ENCODE measurements around the gene DGKH.

DGKH gene

GRCh38 chr13:42174344-42175162, 126.1 kb downstream of the DGKH start:
- no peaks in the 10 kb centered on the region for H3F3A ChIP-seq (ENCODE audit: control insufficient read depth, insufficient read depth)
- no peak for TF ChIP-seq CTCF (IDR thresholded peaks at IDR 0.05; ENCODE audit: low read depth, low read length, poor library complexity, severe bottlenecking)
- TF ChIP-seq EZH2phosphoT487 (IDR thresholded peaks at IDR 0.05; ENCODE audit: borderline replicate concordance, low read length), result no peak
- H3K36me3 ChIP-seq (ENCODE audit: control insufficient read depth, low read length), result peaks cover 19% of the 10 kb centered on the region
- H3K79me2 ChIP-seq (ENCODE audit: control insufficient read depth, low read length), result no peaks in the 10 kb centered on the region
- no peaks in the 10 kb centered on the region for H3K9me3 ChIP-seq (ENCODE audit: control insufficient read depth, insufficient read depth, low read length)
- no peaks in the 10 kb centered on the region for H3K9me2 ChIP-seq (replicated peaks; ENCODE audit: control insufficient read depth, low read length)
- no peak overlapping the region for H3K4me2 ChIP-seq (ENCODE audit: low read length)
- no peak overlapping the region for H3K27ac ChIP-seq (ENCODE audit: low read depth, low read length)
- H3K27me3 ChIP-seq (ENCODE audit: control insufficient read depth, low read length), result no peaks in the 10 kb centered on the region
- H3K4me1 ChIP-seq (ENCODE audit: control insufficient read depth, low read length), result no peaks in the 10 kb centered on the region
- no peak overlapping the region for H3K4me3 ChIP-seq (ENCODE audit: low read length)
- H4K20me1 ChIP-seq (ENCODE audit: control insufficient read depth, insufficient read depth, low read depth, low read length), result no peaks in the 10 kb centered on the region

DNA sequence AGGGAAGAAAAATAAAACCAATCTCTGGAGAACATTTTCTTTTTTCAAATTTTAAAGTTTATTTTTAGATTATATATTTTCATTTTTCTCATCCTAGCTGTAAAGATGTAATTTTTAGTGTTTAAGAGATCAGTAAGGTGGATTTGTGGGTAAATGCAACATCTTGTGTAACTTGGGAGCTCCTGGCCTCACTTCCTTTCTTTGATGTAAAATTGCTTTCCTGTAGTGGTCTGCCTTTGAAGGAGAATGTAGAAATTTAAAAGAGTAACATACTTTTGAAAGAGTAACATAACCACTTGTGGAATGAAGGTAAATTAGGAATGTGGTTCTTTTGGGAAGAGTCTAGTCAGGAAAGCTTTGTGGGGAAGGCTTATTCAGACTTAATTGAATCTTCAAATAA, 127.8 kb downstream of the DGKH start:
- H3K4me2 ChIP-seq (ENCODE audit: low read length), result no peak overlapping the region
- H3K9me2 ChIP-seq (replicated peaks; ENCODE audit: control insufficient read depth, low read length), result no peaks in the 10 kb centered on the region
- H3K4me1 ChIP-seq (ENCODE audit: control insufficient read depth, low read length), result no peaks in the 10 kb centered on the region
- no peaks in the 10 kb centered on the region for H3K79me2 ChIP-seq (ENCODE audit: control insufficient read depth, low read length)
- H3K4me3 ChIP-seq (ENCODE audit: low read length), result no peak overlapping the region
- H3K27ac ChIP-seq (ENCODE audit: low read depth, low read length), result no peak overlapping the region
- TF ChIP-seq CTCF (IDR thresholded peaks at IDR 0.05; ENCODE audit: low read depth, low read length, poor library complexity, severe bottlenecking) (no peak), EZH2phosphoT487 (IDR thresholded peaks at IDR 0.05; ENCODE audit: borderline replicate concordance, low read length) (no peak)
- no peaks in the 10 kb centered on the region for H4K20me1 ChIP-seq (ENCODE audit: control insufficient read depth, insufficient read depth, low read depth, low read length)
- no peaks in the 10 kb centered on the region for H3K9me3 ChIP-seq (ENCODE audit: control insufficient read depth, insufficient read depth, low read length)
- H3F3A ChIP-seq (ENCODE audit: control insufficient read depth, insufficient read depth), result no peaks in the 10 kb centered on the region
- peaks cover 18% of the 10 kb centered on the region for H3K36me3 ChIP-seq (ENCODE audit: control insufficient read depth, low read length)
- H3K27me3 ChIP-seq (ENCODE audit: control insufficient read depth, low read length), result no peaks in the 10 kb centered on the region

DNA sequence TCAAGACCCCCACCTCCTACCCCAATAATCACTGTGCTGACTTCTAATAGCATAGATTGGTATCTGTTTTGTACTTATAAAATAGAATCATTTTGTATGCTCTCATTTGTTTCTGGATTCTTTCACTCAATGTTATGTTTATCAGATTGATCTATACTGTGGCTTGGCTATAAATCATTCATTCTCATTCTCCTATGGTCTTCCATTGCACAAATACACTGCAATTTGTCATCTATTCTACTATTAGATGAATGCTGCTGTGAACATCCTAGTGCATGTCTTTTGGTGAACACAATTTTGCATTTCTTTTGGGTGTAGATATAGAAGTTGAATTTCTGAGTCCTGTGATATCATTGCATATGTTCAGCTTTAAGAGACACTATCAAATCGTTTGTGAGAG, 128.7 kb downstream of the DGKH start:
- H3F3A ChIP-seq (ENCODE audit: control insufficient read depth, insufficient read depth), result no peaks in the 10 kb centered on the region
- H3K4me2 ChIP-seq (ENCODE audit: low read length), result no peak overlapping the region
- H3K36me3 ChIP-seq (ENCODE audit: control insufficient read depth, low read length), result peaks cover 21% of the 10 kb centered on the region
- H3K27me3 ChIP-seq (ENCODE audit: control insufficient read depth, low read length), result no peaks in the 10 kb centered on the region
- no peak for TF ChIP-seq EZH2phosphoT487 (IDR thresholded peaks at IDR 0.05; ENCODE audit: borderline replicate concordance, low read length)
- TF ChIP-seq CTCF (IDR thresholded peaks at IDR 0.05; ENCODE audit: low read depth, low read length, poor library complexity, severe bottlenecking), result no peak
- H3K4me1 ChIP-seq (ENCODE audit: control insufficient read depth, low read length), result no peaks in the 10 kb centered on the region
- no peaks in the 10 kb centered on the region for H4K20me1 ChIP-seq (ENCODE audit: control insufficient read depth, insufficient read depth, low read depth, low read length)
- no peaks in the 10 kb centered on the region for H3K79me2 ChIP-seq (ENCODE audit: control insufficient read depth, low read length)
- no peak overlapping the region for H3K27ac ChIP-seq (ENCODE audit: low read depth, low read length)
- H3K9me2 ChIP-seq (replicated peaks; ENCODE audit: control insufficient read depth, low read length), result no peaks in the 10 kb centered on the region
- H3K9me3 ChIP-seq (ENCODE audit: control insufficient read depth, insufficient read depth, low read length), result no peaks in the 10 kb centered on the region
- no peak overlapping the region for H3K4me3 ChIP-seq (ENCODE audit: low read length)
